ENCODE measurements around the gene ATXN1L.
"Not testable (repeated sequence)": the region's sequence is repeated elsewhere in the genome, so short reads cannot be mapped to it uniquely, and the experiment has no call there.

ATXN1L gene

GRCh38 chr16:71894921-71895678 is 49.3 kb downstream of the ATXN1L start, which contains the start of gene IST1:
Gene IST1 (plus strand): TSS chr16:71895531. CDS start chr16:71915641, 20,110 bp downstream.
- Mint-ChIP-seq H3K27ac (peak within 1 kb of the TSS; percentile 96), H3K9me3 (no peaks in the 10 kb centered on the region), H3K4me3 (peak within 1 kb of the TSS; percentile 92), H3K36me3 (peaks cover 49% of the 10 kb centered on the region), H3K4me1 (peaks cover 21% of the 10 kb centered on the region)
- peak; percentile 94 for ATAC-seq
- DNase-seq (ENCODE audit: low spot score in 2 of 2), result peak; percentile 92 to 98

- Mint-ChIP-seq H3K27ac (peak overlapping the region; percentile 96), H3K9me3 (no peaks in the 10 kb centered on the region), H3K4me3 (peak overlapping the region; percentile 92), H3K4me1 (peaks cover 27% of the 10 kb centered on the region), H3K36me3 (peaks cover 54% of the 10 kb centered on the region)
- DNase-seq (ENCODE audit: low spot score in 2 of 2) (no peak), ATAC-seq (peak; percentile 49)
These were observed 50.0 kb downstream of the ATXN1L start for GRCh38 chr16:71895679-71896365.

GRCh38 chr16:71896764-71897368 is 51.1 kb downstream of the ATXN1L start:
- DNase-seq (ENCODE audit: low spot score in 2 of 2), result no peak
- H3K4me1 Mint-ChIP-seq, result peaks cover 34% of the 10 kb centered on the region
- H3K9me3 Mint-ChIP-seq, result no peaks in the 10 kb centered on the region
- peak overlapping the region; percentile 92 for H3K4me3 Mint-ChIP-seq
- peak overlapping the region; percentile 96 for H3K27ac Mint-ChIP-seq
- H3K36me3 Mint-ChIP-seq, result peaks cover 59% of the 10 kb centered on the region
- no peak for ATAC-seq

- H3K27ac Mint-ChIP-seq, result peak overlapping the region; percentile 55
- ATAC-seq, result no peak
These were observed 53.4 kb downstream of the ATXN1L start for GRCh38 chr16:71899171-71899570.

GRCh38 chr16:71902656-71903365 is 57.0 kb downstream of the ATXN1L start:
- Mint-ChIP-seq H3K4me1 (peaks cover 76% of the 10 kb centered on the region), H3K9me3 (peaks cover 2% of the 10 kb centered on the region), H3K27ac (no peak overlapping the region), H3K4me3 (peak overlapping the region; percentile 39), H3K36me3 (peaks cover 90% of the 10 kb centered on the region)
- DNase-seq (ENCODE audit: low spot score in 2 of 2) (no peak), ATAC-seq (no peak)

More at GRCh38 chr16:71899171-71899570, 53.4 kb downstream of the ATXN1L start:
- Mint-ChIP-seq H3K4me3 (peak overlapping the region; percentile 37), H3K9me3 (peaks cover 2% of the 10 kb centered on the region), H3K36me3 (peaks cover 81% of the 10 kb centered on the region), H3K4me1 (peaks cover 50% of the 10 kb centered on the region)
- DNase-seq (ENCODE audit: low spot score in 2 of 2), result no peak

GRCh38 chr16:71903608-71904007 is 57.8 kb downstream of the ATXN1L start:
- H3K9me3 Mint-ChIP-seq, result peaks cover 2% of the 10 kb centered on the region
- no peak overlapping the region for H3K4me3 Mint-ChIP-seq
- DNase-seq (ENCODE audit: low spot score in 2 of 2), result no peak

GRCh38 chr16:71904239-71904638 is 58.5 kb downstream of the ATXN1L start:
- no peak overlapping the region for H3K4me3 Mint-ChIP-seq
- peaks cover 90% of the 10 kb centered on the region for H3K36me3 Mint-ChIP-seq
- DNase-seq (ENCODE audit: low spot score in 2 of 2) (no peak), ATAC-seq (no peak)
- H3K27ac Mint-ChIP-seq, result peak overlapping the region; percentile 48
- H3K9me3 Mint-ChIP-seq, result peaks cover 2% of the 10 kb centered on the region
- peaks cover 85% of the 10 kb centered on the region for H3K4me1 Mint-ChIP-seq

More at GRCh38 chr16:71903608-71904007, 57.8 kb downstream of the ATXN1L start:
- Mint-ChIP-seq H3K4me1 (peaks cover 84% of the 10 kb centered on the region), H3K36me3 (peaks cover 90% of the 10 kb centered on the region), H3K27ac (no peak overlapping the region)
- ATAC-seq, result no peak

GRCh38 chr16:71905765-71906164 is 60.0 kb downstream of the ATXN1L start:
- H3K9me3 Mint-ChIP-seq; ATAC-seq; DNase-seq (ENCODE audit: low spot score in 2 of 2): not testable (repeated sequence)
- H3K4me1 Mint-ChIP-seq, result peaks cover 77% of the 10 kb centered on the region
- peak overlapping the region; percentile 26 for H3K27ac Mint-ChIP-seq
- H3K36me3 Mint-ChIP-seq, result peaks cover 90% of the 10 kb centered on the region
- H3K4me3 Mint-ChIP-seq, result peak overlapping the region; percentile 33
